Activated naive CD4-positive, alpha-beta T cell (primary cell): ENCODE measurements around the gene ACAA2.

Source experiments
- DNase-seq, 4 experiments: peaks; one replicate each; lab custom pipeline; 2025; lab: John Stamatoyannopoulos, UW

ACAA2 gene

GRCh38 chr18:49739275-49739674 lies 74.1 kb downstream of the ACAA2 start:
- DNase-seq, result no peak

- DNase-seq, result no peak
Measured at GRCh38 chr18:49738721-49739120, 74.6 kb downstream of the ACAA2 start.

DNA sequence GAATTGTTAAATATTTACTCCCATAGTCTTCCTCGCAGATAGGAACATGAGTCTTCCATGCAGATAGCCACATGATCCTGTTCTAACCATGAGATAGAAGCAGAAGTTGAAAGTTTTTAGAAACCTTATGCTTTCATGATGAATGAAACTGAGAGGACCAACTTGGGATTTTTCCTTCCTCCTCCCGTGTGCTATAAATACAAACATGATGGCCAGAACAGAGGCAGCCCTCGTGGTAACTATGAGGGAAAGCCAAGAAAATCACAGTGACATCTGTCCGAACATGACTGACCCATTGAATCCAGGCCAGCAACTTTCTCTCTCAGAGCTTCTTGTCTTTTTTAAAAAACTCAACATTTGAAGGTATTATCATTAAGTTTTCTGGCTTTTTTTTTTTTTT lies 78.5 kb downstream of the ACAA2 start:
- DNase-seq, result no peak

- DNase-seq, result no peak
Measured at GRCh38 chr18:49733896-49734585, 79.3 kb downstream of the ACAA2 start.

DNA sequence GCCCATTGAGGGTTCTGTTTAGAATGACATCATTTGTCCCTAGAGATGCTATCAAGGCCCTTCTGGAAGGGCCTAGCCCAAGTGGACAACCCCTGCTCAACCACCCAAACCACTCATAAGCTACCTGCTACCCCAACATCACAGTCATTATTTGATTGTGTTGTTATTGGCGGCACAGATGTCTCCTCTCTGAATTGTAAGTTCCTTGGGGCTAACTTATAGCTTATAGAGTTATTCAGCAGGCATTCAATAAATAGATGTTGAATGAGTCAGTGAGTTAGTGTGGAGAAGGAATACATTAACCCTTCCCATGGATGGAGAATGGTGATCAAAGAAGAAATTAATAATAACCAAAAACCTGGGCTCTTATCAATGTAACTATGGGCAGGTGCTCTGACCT lies 80.0 kb downstream of the ACAA2 start:
- DNase-seq, result no peak
